ENCODE data around the gene GCNT4.

Gene GCNT4

DNA sequence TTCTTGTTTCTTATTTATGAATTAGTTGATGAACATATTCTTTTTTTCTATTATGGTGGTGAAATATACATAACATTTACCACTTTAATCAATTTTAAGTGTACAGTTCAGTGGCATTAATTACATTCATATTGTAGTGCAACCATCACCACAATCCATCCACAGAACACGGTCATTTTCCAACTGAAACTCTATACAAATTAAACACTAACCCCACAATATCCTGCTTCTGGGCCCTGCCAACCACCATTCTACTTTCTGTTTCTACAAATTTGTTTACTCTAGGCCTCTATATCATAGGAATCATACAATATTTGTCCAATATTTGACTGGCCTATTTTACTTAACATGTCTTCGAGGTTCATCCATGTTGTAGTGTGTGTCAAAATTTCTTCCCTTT lies 7.3 kb downstream of the GCNT4 start:
- Histone ChIP-seq H3K4me1 (ENCODE audit: insufficient read depth, low read length, severe bottlenecking) (no peaks in the 10 kb centered on the region), H3K27me3 (ENCODE audit: insufficient read depth, low read length) (no peaks in the 10 kb centered on the region), H3K9ac (ENCODE audit: low read length) (no peak overlapping the region), H3K36me3 (ENCODE audit: insufficient read depth, low read length) (no peaks in the 10 kb centered on the region), H3K79me2 (ENCODE audit: insufficient read depth, low read length) (no peaks in the 10 kb centered on the region), H2AFZ (ENCODE audit: low read length) (no peak overlapping the region), H3F3A (ENCODE audit: insufficient read depth, low read length) (no peaks in the 10 kb centered on the region), H3K9me3 (ENCODE audit: low read length) (no peaks in the 10 kb centered on the region), H3K27ac (ENCODE audit: low read depth, low read length, poor library complexity, severe bottlenecking) (no peak overlapping the region), H3K4me2 (ENCODE audit: low read length) (no peak overlapping the region), H4K20me1 (ENCODE audit: insufficient read depth, low read length) (no peaks in the 10 kb centered on the region), H3K4me3 (ENCODE audit: low read depth, low read length, poor library complexity, severe bottlenecking) (no peak overlapping the region), H3K9me2 (ENCODE audit: low read depth, low read length) (no peaks in the 10 kb centered on the region)
- TF ChIP-seq EZH2 (IDR thresholded peaks at IDR 0.05; ENCODE audit: borderline replicate concordance, low read length) = no peak
- TF ChIP-seq, protein P1, sequence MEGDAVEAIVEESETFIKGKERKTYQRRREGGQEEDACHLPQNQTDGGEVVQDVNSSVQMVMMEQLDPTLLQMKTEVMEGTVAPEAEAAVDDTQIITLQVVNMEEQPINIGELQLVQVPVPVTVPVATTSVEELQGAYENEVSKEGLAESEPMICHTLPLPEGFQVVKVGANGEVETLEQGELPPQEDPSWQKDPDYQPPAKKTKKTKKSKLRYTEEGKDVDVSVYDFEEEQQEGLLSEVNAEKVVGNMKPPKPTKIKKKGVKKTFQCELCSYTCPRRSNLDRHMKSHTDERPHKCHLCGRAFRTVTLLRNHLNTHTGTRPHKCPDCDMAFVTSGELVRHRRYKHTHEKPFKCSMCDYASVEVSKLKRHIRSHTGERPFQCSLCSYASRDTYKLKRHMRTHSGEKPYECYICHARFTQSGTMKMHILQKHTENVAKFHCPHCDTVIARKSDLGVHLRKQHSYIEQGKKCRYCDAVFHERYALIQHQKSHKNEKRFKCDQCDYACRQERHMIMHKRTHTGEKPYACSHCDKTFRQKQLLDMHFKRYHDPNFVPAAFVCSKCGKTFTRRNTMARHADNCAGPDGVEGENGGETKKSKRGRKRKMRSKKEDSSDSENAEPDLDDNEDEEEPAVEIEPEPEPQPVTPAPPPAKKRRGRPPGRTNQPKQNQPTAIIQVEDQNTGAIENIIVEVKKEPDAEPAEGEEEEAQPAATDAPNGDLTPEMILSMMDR (IDR thresholded peaks at IDR 0.05; ENCODE audit: low read length) = no peak

DNA sequence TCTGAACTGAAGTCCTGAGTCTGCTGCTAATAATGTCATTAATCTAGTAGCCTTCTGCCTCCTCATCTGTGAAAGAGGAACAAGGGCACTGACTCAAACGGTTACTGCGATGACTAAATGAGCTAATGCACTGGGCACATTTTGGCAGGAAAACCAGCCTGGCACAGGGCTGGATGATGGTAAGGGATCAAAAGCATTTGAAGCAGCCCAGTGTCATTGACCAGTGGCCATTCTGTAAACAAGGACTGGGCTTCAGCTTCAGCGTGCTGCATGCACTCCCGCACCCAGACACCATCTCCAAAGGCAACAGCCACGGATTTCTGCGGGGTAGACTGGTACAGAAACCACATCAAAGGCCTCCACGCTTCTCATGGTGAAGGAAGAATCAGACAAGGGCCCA lies 8.0 kb downstream of the GCNT4 start:
- Histone ChIP-seq H4K20me1 (ENCODE audit: insufficient read depth, low read length) (no peaks in the 10 kb centered on the region), H3K9ac (ENCODE audit: low read length) (no peak overlapping the region), H3K9me2 (ENCODE audit: low read depth, low read length) (no peaks in the 10 kb centered on the region), H3K4me3 (ENCODE audit: low read depth, low read length, poor library complexity, severe bottlenecking) (no peak overlapping the region), H3K27me3 (ENCODE audit: insufficient read depth, low read length) (0 out of 2 replicates have a peak, but pooled peaks cover 4% of the 10 kb centered on the region), H3K4me2 (ENCODE audit: low read length) (no peak overlapping the region), H3K4me1 (ENCODE audit: insufficient read depth, low read length, severe bottlenecking) (no peaks in the 10 kb centered on the region), H3F3A (ENCODE audit: insufficient read depth, low read length) (no peaks in the 10 kb centered on the region), H2AFZ (ENCODE audit: low read length) (no peak overlapping the region), H3K27ac (ENCODE audit: low read depth, low read length, poor library complexity, severe bottlenecking) (no peak overlapping the region), H3K36me3 (ENCODE audit: insufficient read depth, low read length) (no peaks in the 10 kb centered on the region), H3K9me3 (ENCODE audit: low read length) (no peaks in the 10 kb centered on the region), H3K79me2 (ENCODE audit: insufficient read depth, low read length) (no peaks in the 10 kb centered on the region)
- TF ChIP-seq, protein P1 (IDR thresholded peaks at IDR 0.05; ENCODE audit: low read length) = no peak
- TF ChIP-seq EZH2 (IDR thresholded peaks at IDR 0.05; ENCODE audit: borderline replicate concordance, low read length) = no peak

DNA sequence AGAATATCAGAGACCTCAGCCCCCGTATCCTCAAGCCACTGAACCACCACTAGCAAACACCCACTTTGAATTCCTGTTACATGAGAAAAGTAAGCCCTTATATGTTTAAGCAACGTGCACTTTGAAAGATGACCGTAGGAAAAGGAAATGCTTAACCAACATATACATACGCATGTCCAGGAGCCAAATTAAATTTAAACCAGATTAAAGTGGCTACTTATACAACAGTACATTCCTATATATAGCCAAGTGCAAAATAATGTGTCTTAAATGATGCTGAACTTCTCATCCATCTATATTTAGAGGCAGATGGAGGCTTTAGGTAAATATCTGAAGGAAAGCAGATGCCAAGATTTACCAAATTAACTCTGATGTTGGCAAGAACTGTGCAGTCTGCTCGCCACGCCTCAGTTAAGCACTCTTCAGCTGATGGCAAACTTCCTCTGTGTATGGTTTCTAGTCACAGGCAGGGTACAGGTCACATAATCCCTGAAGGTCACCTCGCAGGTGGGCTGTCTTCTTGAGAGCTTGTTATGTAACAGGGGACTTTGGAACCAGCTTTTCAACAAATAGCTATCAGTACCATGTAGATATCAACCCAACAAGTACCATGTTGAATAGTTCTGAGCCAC lies 8.6 kb downstream of the GCNT4 start:
- Histone ChIP-seq H3K4me3 (ENCODE audit: low read depth, low read length, poor library complexity, severe bottlenecking) (no peak overlapping the region), H3K36me3 (ENCODE audit: insufficient read depth, low read length) (no peaks in the 10 kb centered on the region), H3K9ac (ENCODE audit: low read length) (no peak overlapping the region), H3K9me2 (ENCODE audit: low read depth, low read length) (no peaks in the 10 kb centered on the region), H3K9me3 (ENCODE audit: low read length) (no peaks in the 10 kb centered on the region), H3K27me3 (ENCODE audit: insufficient read depth, low read length) (0 out of 2 replicates have a peak, but pooled peaks cover 4% of the 10 kb centered on the region), H2AFZ (ENCODE audit: low read length) (no peak overlapping the region), H3K4me1 (ENCODE audit: insufficient read depth, low read length, severe bottlenecking) (no peaks in the 10 kb centered on the region), H3F3A (ENCODE audit: insufficient read depth, low read length) (no peaks in the 10 kb centered on the region), H3K27ac (ENCODE audit: low read depth, low read length, poor library complexity, severe bottlenecking) (no peak overlapping the region), H3K4me2 (ENCODE audit: low read length) (no peak overlapping the region), H3K79me2 (ENCODE audit: insufficient read depth, low read length) (no peaks in the 10 kb centered on the region), H4K20me1 (ENCODE audit: insufficient read depth, low read length) (no peaks in the 10 kb centered on the region)
- TF ChIP-seq EZH2 (IDR thresholded peaks at IDR 0.05; ENCODE audit: borderline replicate concordance, low read length) = no peak
- TF ChIP-seq, protein P1 (IDR thresholded peaks at IDR 0.05; ENCODE audit: low read length) = no peak

Measured in OCI-LY1 (cell line).